GM21447 (cell line): ENCODE measurements around the gene PDE4D.
"Not testable (repeated sequence)": the region's sequence is repeated elsewhere in the genome, so short reads cannot be mapped to it uniquely, and the experiment has no call there.

ENCODE experiments used
- ATAC-seq: cut with Tn5 transposase; IDR thresholded peaks from one replicate; pipeline ENCODE4 v1.9.1; 2021; ENCODE audit not compliant: unreplicated experiment

The PDE4D gene

GRCh38 chr5:59770953-59771352 is 122.6 kb downstream of the PDE4D start:
- no peak for ATAC-seq

GRCh38 chr5:59769832-59770231 is 123.7 kb downstream of the PDE4D start:
- ATAC-seq: no peak

- ATAC-seq: no peak
These were observed 124.5 kb downstream of the PDE4D start for GRCh38 chr5:59769041-59769360.

DNA sequence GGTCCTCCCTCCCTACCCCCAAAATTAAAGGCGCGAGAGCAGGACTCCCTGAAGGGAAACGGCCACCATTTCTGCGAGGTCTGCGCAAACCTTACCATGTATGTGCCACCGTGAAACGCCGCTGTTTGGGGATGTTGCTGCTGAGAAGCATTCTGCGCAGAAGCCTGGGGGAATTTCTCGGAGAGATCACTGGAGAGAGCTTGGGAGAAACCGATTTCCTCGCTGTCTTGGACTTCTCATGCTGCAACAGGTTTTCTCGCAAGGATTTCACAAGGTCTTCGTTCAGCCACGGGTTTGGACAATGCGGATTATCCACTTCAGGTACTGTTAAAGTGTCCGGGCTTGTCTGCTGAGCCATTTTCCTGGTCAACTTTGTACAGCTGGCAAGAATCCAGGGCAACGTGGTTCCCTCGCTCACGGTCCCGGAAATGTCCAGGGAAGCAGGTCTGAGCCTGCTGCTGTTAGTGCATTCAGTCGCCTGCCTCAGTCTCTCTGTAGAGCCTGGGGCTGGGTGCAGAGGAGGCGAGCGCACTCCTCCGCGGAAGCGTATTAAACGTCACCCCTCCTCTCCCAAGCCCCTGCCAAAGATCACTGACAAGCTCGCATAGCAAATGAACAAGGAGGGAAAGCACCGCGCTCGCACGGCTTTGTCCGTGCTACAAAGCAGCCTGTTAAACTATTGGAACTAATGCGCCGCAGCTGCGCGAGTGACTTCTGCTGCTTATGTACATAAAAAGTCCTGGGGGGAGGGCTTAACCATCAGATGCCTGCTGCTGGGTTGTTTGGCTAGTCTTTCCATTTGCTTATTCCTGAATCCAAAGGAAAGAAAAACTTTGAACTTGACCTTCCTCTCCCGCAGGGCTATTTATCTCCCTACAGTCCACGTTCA is 125.1 kb downstream of the PDE4D start:
- ATAC-seq: peak; percentile 49

GRCh38 chr5:59767681-59768151 is 125.8 kb downstream of the PDE4D start:
- no peak for ATAC-seq

GRCh38 chr5:59767211-59767605 is 126.3 kb downstream of the PDE4D start:
- ATAC-seq: no peak

- ATAC-seq: no peak
These were observed 126.9 kb downstream of the PDE4D start for GRCh38 chr5:59766427-59767210.

DNA sequence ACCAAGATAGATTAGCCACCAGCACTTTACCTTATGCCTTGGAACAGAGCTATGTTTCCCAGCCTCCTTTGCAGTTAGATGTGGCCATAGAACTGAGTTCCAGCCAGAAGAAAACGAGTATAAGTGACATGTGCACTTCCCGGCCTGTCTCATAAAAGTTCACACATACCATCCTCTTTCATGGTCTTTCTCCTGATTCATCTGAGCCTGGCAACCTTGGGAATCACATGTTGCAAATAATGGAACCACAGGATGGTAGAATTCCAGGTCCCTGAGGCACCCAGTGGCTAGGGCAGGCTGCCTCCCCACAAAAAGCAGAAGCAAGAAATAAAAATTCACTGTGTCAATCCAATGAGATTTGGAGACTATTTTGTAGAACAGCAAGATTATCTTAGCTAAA is 128.1 kb downstream of the PDE4D start:
- no peak for ATAC-seq

- ATAC-seq: no peak
These were observed 129.2 kb downstream of the PDE4D start for GRCh38 chr5:59764361-59764760.

DNA sequence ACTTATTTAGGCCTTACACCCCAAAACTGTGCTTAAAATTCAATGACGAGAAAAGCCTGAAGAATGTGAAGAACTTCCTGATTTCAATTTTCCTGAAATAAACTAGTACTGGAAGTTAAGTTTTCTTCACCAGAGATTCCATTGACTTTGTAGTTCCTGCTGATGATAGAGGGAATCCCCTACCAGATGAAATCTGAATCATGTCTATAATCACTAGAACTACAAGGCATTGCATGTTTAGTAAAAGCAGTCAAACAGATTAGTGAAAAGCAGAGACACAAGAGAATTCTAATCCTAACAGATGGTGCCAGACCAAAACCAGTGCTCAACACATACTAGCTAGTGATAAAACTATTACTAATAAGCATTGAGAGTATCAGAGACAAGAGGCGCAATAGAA is 130.0 kb downstream of the PDE4D start:
- no peak for ATAC-seq

GRCh38 chr5:59762232-59762631 is 131.3 kb downstream of the PDE4D start:
- not testable (repeated sequence) for ATAC-seq

DNA sequence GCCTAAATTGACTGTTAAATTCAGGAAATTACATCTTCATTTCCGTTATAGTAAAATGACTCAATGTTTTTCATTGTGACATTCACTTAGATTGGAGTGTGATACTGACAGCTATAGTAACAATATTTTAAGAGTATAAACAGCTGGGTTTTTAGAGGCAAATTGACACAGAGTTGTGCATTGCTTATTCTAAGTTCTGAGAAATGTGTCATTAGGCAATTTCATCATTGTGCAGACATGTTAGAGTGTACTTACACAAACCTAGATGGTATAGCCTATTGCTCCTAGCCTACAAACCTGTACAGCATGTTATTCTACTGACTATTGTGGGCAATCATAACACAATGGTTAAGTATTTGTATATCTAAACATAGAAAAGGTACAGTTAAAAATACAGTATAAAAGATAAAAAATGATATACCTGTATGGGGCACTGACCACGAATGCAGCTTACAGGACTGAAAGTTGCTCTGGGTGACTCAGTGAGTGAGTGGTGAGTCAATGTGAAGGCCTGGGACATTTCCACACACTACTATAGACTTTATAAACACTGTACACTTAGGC is 132.7 kb downstream of the PDE4D start:
- no peak for ATAC-seq

- no peak for ATAC-seq
These were observed 133.8 kb downstream of the PDE4D start for GRCh38 chr5:59759600-59760351.

DNA sequence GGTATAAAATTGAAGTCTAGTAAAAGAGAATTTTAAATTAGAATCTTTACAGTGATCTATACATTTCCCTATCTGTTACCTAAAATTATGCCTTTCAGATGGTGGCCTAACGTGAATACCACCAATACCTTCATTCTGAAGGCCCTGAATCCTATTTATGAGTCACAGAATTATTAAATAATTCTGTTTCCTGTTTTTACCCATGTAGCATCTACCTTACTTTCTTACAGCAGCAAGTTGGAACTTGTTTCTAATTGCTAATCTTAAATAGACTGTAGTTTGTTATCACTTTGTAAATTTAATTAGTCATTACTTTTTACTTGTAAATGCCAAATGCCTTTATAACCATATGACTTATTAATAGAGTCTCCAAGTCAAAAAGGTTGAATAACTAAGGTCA is 135.0 kb downstream of the PDE4D start:
- ATAC-seq: no peak

DNA sequence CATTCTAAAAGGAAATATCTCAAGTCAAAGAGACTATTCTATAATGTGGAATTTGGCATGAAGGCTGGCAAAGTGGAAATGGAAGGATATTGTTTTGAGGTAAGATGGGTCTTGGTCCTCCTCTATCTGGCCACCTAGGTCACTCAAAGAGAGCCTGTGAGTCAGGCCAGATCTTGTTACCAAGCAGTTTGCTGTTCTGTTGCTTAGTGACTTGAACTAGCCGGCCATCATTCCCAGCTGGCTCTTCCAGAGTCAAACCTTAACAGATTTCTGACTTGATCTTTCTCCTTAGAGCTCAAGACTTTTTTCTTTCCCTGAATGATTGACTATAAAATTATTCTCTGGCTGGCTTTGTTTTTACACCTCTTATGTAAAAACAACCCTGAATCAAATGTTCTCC is 136.1 kb downstream of the PDE4D start:
- no peak for ATAC-seq

DNA sequence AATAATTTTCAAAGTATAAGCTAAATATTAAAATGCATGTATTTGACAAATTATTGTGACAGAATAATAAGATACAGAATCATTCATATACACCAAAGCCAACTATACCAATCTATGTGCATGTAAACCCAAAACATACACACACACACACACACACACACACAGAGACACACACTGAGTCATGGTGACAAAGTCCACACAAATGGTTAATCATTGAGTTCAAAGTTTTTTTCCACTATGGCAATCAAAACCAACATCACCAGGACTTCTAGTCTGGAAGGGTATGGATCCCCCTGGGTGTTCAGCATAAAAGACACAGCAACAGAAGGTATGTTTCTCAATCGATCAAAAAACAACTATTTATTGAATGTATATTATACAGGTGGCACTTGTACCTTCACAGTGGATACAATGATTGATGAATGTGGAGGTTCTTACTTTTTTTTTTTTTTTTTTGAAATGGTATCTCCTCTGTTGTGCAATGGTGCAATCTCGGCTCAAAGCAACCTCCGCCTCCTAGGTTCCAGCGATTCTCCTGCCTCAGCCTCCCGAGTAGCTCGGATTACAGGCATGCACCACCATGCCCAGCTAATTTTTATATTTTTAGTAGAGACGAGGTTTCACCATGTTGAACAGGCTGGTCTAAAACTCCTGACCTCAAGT is 137.0 kb downstream of the PDE4D start:
- no peak for ATAC-seq

DNA sequence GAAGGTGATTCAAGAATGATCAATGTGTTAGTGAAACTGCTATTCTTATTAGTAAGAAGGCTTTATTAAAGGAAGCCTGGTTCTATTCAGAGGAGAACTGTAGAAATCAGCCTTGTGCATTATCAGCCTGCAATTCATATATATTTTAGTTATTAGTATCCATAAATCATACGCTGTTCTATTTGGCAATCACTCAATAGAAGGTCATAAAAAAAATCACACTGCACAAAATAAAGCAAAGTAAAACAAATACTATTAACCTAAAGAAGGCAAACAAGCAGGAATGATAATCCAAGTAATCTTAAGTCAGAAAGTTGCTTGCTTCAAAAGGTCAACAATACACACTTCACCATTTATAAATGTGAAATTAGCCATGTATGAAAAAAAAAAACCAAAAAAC is 138.1 kb downstream of the PDE4D start:
- no peak for ATAC-seq

GRCh38 chr5:59753599-59753998 is 139.9 kb downstream of the PDE4D start:
- no peak for ATAC-seq

- ATAC-seq: no peak
These were observed 143.6 kb downstream of the PDE4D start for GRCh38 chr5:59749782-59750520.
